GM12892 (cell line): ENCODE measurements around the gene GSC.

Experiments used
- POLR2A ChIP-seq: IDR thresholded peaks from 2 replicates; pipeline ENCODE4 v1.6.1; 2011; ENCODE audit warnings: low read depth, low read length, control low read depth
- POLR2AphosphoS5 ChIP-seq: IDR thresholded peaks from 2 replicates; pipeline ENCODE4 v1.6.1; 2011; ENCODE audit warnings: low read depth, low read length, control low read depth
- TAF1 ChIP-seq: IDR thresholded peaks from 2 replicates; pipeline ENCODE4 v1.6.1; 2011; ENCODE audit warnings: low read depth, mild to moderate bottlenecking, control low read depth, low read length, borderline replicate concordance

- no peak for TF ChIP-seq POLR2AphosphoS5
- no peak for TF ChIP-seq TAF1
- TF ChIP-seq POLR2A: no peak
Measured at GRCh38 chr14:94724993-94725392, 44.9 kb downstream of the GSC start.
